ENCODE data around the gene RHCE.

RHCE gene

DNA sequence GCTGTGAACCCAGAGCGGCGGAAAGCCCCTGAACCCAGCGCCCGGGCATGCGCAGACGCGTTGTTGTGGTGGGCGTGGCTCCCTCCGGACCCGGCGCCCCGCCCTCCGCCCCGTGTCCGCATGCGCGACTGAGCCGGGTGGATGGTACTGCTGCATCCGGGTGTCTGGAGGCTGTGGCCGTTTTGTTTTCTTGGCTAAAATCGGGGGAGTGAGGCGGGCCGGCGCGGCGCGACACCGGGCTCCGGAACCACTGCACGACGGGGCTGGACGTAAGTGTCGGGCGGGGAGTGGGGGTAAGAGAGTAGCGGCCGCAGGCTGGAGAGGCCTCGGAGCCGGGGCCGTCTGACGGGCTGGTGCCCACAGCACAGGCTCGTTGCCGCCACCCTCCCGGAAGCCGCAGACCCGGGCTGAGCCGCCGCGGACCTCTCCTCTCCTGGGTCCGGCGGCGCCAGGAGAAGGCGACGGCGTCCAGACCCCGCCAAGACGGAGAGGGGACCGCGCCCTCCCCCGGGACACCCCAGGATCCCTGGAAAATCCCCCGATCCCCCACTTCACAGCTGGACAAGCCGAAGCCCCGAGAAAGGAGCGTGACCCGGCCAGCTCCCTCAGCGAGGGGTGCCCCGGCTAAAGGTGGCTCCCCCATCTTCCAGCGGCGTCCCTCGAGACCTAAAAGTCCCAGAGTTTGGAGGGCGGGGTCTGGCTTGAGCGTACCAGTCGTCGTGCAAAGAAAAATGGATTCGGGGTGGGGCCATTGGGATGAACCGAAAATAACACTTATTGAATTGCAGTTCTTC lies 82.2 kb downstream of the RHCE start, which contains the start of gene TMEM50A (continued):
- TF ChIP-seq ZNF677 (tag by site-specific recombination; IDR thresholded peaks at IDR 0.05) (no peak), ZNF174 (tag by site-specific recombination; IDR thresholded peaks at IDR 0.05) (no peak), ZNF112 (tag by site-specific recombination; IDR thresholded peaks at IDR 0.05) (no peak), ZNF510 (tag by site-specific recombination; IDR thresholded peaks at IDR 0.05; ENCODE audit: insufficient replicate concordance) (no peak), ZNF658 (tag by site-specific recombination; IDR thresholded peaks at IDR 0.05) (no peak), ZNF184 (tag by site-specific recombination; IDR thresholded peaks at IDR 0.05) (no peak), ZNF660 (tag by site-specific recombination; IDR thresholded peaks at IDR 0.05) (peak; percentile 71), ZNF623 (tag by site-specific recombination; IDR thresholded peaks at IDR 0.05) (no peak), ZSCAN16 (tag by site-specific recombination; IDR thresholded peaks at IDR 0.05) (no peak), ZNF221 (tag by site-specific recombination; IDR thresholded peaks at IDR 0.05; ENCODE audit: borderline replicate concordance) (no peak), ZXDB (tag by site-specific recombination; IDR thresholded peaks at IDR 0.05) (peak; percentile 63), ZNF169 (tag by site-specific recombination; IDR thresholded peaks at IDR 0.05) (no peak), OSR2 (tag by site-specific recombination; IDR thresholded peaks at IDR 0.05) (no peak), YY2 (tag by site-specific recombination; IDR thresholded peaks at IDR 0.05) (no peak), ZFP3 (tag by site-specific recombination; IDR thresholded peaks at IDR 0.05; ENCODE audit: low read depth) (no peak), ZNF114 (tag by site-specific recombination; IDR thresholded peaks at IDR 0.05) (no peak), ZNF664 (tag by site-specific recombination; IDR thresholded peaks at IDR 0.05) (no peak), KLF8 (tag by site-specific recombination; IDR thresholded peaks at IDR 0.05) (peak; percentile 71), ZNF560 (tag by site-specific recombination; IDR thresholded peaks at IDR 0.05; ENCODE audit: borderline replicate concordance) (no peak), ZNF747 (tag by site-specific recombination; IDR thresholded peaks at IDR 0.05) (no peak), ZNF629 (tag by site-specific recombination; IDR thresholded peaks at IDR 0.05) (peak; percentile 49), ZNF548 (tag by site-specific recombination; IDR thresholded peaks at IDR 0.05) (no peak), ZNF146 (tag by site-specific recombination; IDR thresholded peaks at IDR 0.05) (peak; percentile 53; the same call in 1 of the 2 replicates), PRDM1 (tag by site-specific recombination; IDR thresholded peaks at IDR 0.05) (no peak), HOXC10 (CRISPR knock-in tag; IDR thresholded peaks at IDR 0.05) (no peak), ZNF776 (tag by site-specific recombination; IDR thresholded peaks at IDR 0.05; ENCODE audit: borderline replicate concordance) (no peak), ZNF138 (tag by site-specific recombination; IDR thresholded peaks at IDR 0.05; ENCODE audit: borderline replicate concordance) (no peak), GLIS1 (tag by site-specific recombination; IDR thresholded peaks at IDR 0.05) (peak; percentile 30; the same call in 1 of the 2 replicates), ZNF76 (tag by site-specific recombination; IDR thresholded peaks at IDR 0.05; ENCODE audit: borderline replicate concordance, low read depth) (peak; percentile 20; the same call in 1 of the 2 replicates)
- TF ChIP-seq, protein P1, sequence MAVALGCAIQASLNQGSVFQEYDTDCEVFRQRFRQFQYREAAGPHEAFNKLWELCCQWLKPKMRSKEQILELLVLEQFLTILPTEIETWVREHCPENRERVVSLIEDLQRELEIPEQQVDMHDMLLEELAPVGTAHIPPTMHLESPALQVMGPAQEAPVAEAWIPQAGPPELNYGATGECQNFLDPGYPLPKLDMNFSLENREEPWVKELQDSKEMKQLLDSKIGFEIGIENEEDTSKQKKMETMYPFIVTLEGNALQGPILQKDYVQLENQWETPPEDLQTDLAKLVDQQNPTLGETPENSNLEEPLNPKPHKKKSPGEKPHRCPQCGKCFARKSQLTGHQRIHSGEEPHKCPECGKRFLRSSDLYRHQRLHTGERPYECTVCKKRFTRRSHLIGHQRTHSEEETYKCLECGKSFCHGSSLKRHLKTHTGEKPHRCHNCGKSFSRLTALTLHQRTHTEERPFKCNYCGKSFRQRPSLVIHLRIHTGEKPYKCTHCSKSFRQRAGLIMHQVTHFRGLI (tag by site-specific recombination; IDR thresholded peaks at IDR 0.05), result no peak
- TF ChIP-seq, protein P2, sequence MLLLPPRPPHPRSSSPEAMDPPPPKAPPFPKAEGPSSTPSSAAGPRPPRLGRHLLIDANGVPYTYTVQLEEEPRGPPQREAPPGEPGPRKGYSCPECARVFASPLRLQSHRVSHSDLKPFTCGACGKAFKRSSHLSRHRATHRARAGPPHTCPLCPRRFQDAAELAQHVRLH (tag by site-specific recombination; IDR thresholded peaks at IDR 0.05), result 0 out of 2 replicates have a peak, but pooled peaks have one; percentile 25
- TF ChIP-seq, protein P3, sequence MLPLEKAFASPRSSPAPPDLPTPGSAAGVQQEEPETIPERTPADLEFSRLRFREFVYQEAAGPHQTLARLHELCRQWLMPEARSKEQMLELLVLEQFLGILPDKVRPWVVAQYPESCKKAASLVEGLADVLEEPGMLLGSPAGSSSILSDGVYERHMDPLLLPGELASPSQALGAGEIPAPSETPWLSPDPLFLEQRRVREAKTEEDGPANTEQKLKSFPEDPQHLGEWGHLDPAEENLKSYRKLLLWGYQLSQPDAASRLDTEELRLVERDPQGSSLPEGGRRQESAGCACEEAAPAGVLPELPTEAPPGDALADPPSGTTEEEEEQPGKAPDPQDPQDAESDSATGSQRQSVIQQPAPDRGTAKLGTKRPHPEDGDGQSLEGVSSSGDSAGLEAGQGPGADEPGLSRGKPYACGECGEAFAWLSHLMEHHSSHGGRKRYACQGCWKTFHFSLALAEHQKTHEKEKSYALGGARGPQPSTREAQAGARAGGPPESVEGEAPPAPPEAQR (tag by site-specific recombination; IDR thresholded peaks at IDR 0.05), result no peak
- TF ChIP-seq, protein P4, sequence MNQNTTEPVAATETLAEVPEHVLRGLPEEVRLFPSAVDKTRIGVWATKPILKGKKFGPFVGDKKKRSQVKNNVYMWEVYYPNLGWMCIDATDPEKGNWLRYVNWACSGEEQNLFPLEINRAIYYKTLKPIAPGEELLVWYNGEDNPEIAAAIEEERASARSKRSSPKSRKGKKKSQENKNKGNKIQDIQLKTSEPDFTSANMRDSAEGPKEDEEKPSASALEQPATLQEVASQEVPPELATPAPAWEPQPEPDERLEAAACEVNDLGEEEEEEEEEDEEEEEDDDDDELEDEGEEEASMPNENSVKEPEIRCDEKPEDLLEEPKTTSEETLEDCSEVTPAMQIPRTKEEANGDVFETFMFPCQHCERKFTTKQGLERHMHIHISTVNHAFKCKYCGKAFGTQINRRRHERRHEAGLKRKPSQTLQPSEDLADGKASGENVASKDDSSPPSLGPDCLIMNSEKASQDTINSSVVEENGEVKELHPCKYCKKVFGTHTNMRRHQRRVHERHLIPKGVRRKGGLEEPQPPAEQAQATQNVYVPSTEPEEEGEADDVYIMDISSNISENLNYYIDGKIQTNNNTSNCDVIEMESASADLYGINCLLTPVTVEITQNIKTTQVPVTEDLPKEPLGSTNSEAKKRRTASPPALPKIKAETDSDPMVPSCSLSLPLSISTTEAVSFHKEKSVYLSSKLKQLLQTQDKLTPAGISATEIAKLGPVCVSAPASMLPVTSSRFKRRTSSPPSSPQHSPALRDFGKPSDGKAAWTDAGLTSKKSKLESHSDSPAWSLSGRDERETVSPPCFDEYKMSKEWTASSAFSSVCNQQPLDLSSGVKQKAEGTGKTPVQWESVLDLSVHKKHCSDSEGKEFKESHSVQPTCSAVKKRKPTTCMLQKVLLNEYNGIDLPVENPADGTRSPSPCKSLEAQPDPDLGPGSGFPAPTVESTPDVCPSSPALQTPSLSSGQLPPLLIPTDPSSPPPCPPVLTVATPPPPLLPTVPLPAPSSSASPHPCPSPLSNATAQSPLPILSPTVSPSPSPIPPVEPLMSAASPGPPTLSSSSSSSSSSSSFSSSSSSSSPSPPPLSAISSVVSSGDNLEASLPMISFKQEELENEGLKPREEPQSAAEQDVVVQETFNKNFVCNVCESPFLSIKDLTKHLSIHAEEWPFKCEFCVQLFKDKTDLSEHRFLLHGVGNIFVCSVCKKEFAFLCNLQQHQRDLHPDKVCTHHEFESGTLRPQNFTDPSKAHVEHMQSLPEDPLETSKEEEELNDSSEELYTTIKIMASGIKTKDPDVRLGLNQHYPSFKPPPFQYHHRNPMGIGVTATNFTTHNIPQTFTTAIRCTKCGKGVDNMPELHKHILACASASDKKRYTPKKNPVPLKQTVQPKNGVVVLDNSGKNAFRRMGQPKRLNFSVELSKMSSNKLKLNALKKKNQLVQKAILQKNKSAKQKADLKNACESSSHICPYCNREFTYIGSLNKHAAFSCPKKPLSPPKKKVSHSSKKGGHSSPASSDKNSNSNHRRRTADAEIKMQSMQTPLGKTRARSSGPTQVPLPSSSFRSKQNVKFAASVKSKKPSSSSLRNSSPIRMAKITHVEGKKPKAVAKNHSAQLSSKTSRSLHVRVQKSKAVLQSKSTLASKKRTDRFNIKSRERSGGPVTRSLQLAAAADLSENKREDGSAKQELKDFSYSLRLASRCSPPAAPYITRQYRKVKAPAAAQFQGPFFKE (tag by site-specific recombination; IDR thresholded peaks at IDR 0.05; ENCODE audit: borderline replicate concordance), result no peak

Measured in HEK293 (cell line).